HG03139 (cell line): ENCODE measurements around the gene EVX1.

ENCODE experiments used
- ATAC-seq: cut with Tn5 transposase; IDR thresholded peaks from one replicate; pipeline ENCODE4 v1.9.1; 2021; ENCODE audit not compliant: unreplicated experiment

The EVX1 gene

GRCh38 chr7:27248427-27248806, 5.8 kb downstream of the EVX1 start:
- ATAC-seq, result no peak

GRCh38 chr7:27248911-27249723, 6.5 kb downstream of the EVX1 start:
- ATAC-seq, result no peak

- ATAC-seq, result no peak
These were observed 7.3 kb downstream of the EVX1 start for GRCh38 chr7:27249724-27250556.

- no peak for ATAC-seq
These were observed 8.0 kb downstream of the EVX1 start for GRCh38 chr7:27250557-27251070.

- no peak for ATAC-seq
These were observed 8.6 kb downstream of the EVX1 start for GRCh38 chr7:27251136-27251651.

GRCh38 chr7:27251652-27252590, 9.3 kb downstream of the EVX1 start:
- no peak for ATAC-seq

GRCh38 chr7:27254625-27255024, 12.0 kb downstream of the EVX1 start:
- no peak for ATAC-seq

GRCh38 chr7:27260211-27260610, 17.6 kb downstream of the EVX1 start:
- ATAC-seq, result no peak

- no peak for ATAC-seq
These were observed 19.5 kb downstream of the EVX1 start for GRCh38 chr7:27262121-27262520.

GRCh38 chr7:27263781-27264180, 21.2 kb downstream of the EVX1 start:
- no peak for ATAC-seq

GRCh38 chr7:27269455-27269854, 26.9 kb downstream of the EVX1 start:
- no peak for ATAC-seq

- no peak for ATAC-seq
These were observed 28.8 kb downstream of the EVX1 start for GRCh38 chr7:27271384-27271783.

GRCh38 chr7:27277628-27278027, 35.0 kb downstream of the EVX1 start:
- no peak for ATAC-seq

GRCh38 chr7:27283558-27283957, 41.0 kb downstream of the EVX1 start:
- ATAC-seq, result no peak

- ATAC-seq, result no peak
These were observed 52.6 kb downstream of the EVX1 start for GRCh38 chr7:27295236-27295635.

GRCh38 chr7:27297356-27297755, 54.8 kb downstream of the EVX1 start:
- no peak for ATAC-seq
